ENCODE results near the gene RAB36. TPM values are rescaled to one million over a fixed set of nuclear protein-coding genes. Genes with fewer than 3 reads are reported as not detected.

RAB36 gene
- total and polyA plus RNA-seq, 8 donors = 3.8 to 15.0 (median 10.1) TPM

- DNase-seq = no peak
- ATAC-seq = no peak
- H3K27ac ChIP-seq = no peak overlapping the region
- no peak for TF ChIP-seq CTCF (IDR thresholded peaks at IDR 0.05)
- intact Hi-C loops (cut with DNase I) = no loop called here
- H3K4me1 ChIP-seq = peaks cover 12 to 56% of the 10 kb centered on the region in 2 donors
- no peak overlapping the region for H3K4me3 ChIP-seq
- peaks cover 0 to 11% of the 10 kb centered on the region in 2 donors for H3K36me3 ChIP-seq
- no peaks in the 10 kb centered on the region for H3K9me3 ChIP-seq
- no peaks in the 10 kb centered on the region for H3K27me3 ChIP-seq
These were observed 41.9 kb downstream of the RAB36 start for GRCh38 chr22:23187211-23187610.

GRCh38 chr22:23187871-23188700 is 42.8 kb downstream of the RAB36 start:
- TF ChIP-seq CTCF (IDR thresholded peaks at IDR 0.05) = no peak
- Histone ChIP-seq H3K4me3 (no peak overlapping the region), H3K27me3 (no peaks in the 10 kb centered on the region), H3K4me1 (peaks cover 15 to 56% of the 10 kb centered on the region in 2 donors), H3K27ac (no peak overlapping the region), H3K36me3 (peaks cover 0 to 11% of the 10 kb centered on the region in 2 donors), H3K9me3 (no peaks in the 10 kb centered on the region)
- ATAC-seq (no peak), DNase-seq (no peak)
- intact Hi-C loops (cut with DNase I) = no loop called here

GRCh38 chr22:23190526-23190925 is 45.2 kb downstream of the RAB36 start:
- no peak for TF ChIP-seq CTCF (IDR thresholded peaks at IDR 0.05)
- Histone ChIP-seq H3K27me3 (no peaks in the 10 kb centered on the region), H3K9me3 (no peaks in the 10 kb centered on the region), H3K36me3 (peaks cover 0 to 11% of the 10 kb centered on the region in 2 donors), H3K4me1 (peaks cover 12 to 41% of the 10 kb centered on the region in 2 donors), H3K4me3 (no peak overlapping the region), H3K27ac (no peak overlapping the region)
- ATAC-seq (no peak), DNase-seq (no peak)
- intact Hi-C loops (cut with DNase I) = no loop called here

GRCh38 chr22:23192133-23192532 is 46.9 kb downstream of the RAB36 start:
- Histone ChIP-seq H3K27ac (peak overlapping the region; percentile 7 to 36), H3K4me1 (peaks cover 12 to 25% of the 10 kb centered on the region in 2 donors), H3K9me3 (no peaks in the 10 kb centered on the region), H3K27me3 (no peaks in the 10 kb centered on the region), H3K4me3 (no peak overlapping the region), H3K36me3 (peaks cover 0 to 11% of the 10 kb centered on the region in 2 donors)
- ATAC-seq (peak; percentile 91), DNase-seq (peak in 2 of 4 donors; percentile 78 to 81)
- intact Hi-C loops (cut with DNase I) = no loop called here
- TF ChIP-seq CTCF (IDR thresholded peaks at IDR 0.05) = no peak

GRCh38 chr22:23192558-23192957 is 47.3 kb downstream of the RAB36 start:
- Histone ChIP-seq H3K4me1 (peaks cover 12 to 27% of the 10 kb centered on the region in 2 donors), H3K36me3 (peaks cover 0 to 11% of the 10 kb centered on the region in 2 donors), H3K27ac (peak overlapping the region; percentile 7 to 36), H3K9me3 (no peaks in the 10 kb centered on the region), H3K4me3 (no peak overlapping the region), H3K27me3 (no peaks in the 10 kb centered on the region)
- ATAC-seq = no peak
- no peak for DNase-seq
- intact Hi-C loops (cut with DNase I) = no loop called here
- no peak for TF ChIP-seq CTCF (IDR thresholded peaks at IDR 0.05)
